ENCODE measurements around the gene SPDYE16.
A peak's percentile ranks its signal among the peaks of the same experiment; 100 is the strongest.
"Not testable (repeated sequence)": the region's sequence is repeated elsewhere in the genome, so short reads cannot be mapped to it uniquely, and the experiment has no call there.

SPDYE16 gene

GRCh38 chr7:76551992-76552391, 8.9 kb upstream of the SPDYE16 start:
- DNase-seq (ENCODE audit: insufficient read length, low spot score); FAIRE-seq: not testable (repeated sequence)

- DNase-seq (ENCODE audit: insufficient read length, low spot score); FAIRE-seq: not testable (repeated sequence)
These were observed 6.8 kb upstream of the SPDYE16 start for GRCh38 chr7:76549855-76550248.

GRCh38 chr7:76549025-76549854, 6.1 kb upstream of the SPDYE16 start:
- not testable (repeated sequence) for FAIRE-seq
- peak; percentile 54 for DNase-seq (ENCODE audit: insufficient read length, low spot score)

- FAIRE-seq; DNase-seq (ENCODE audit: insufficient read length, low spot score): not testable (repeated sequence)
These were observed 11.5 kb downstream of the SPDYE16 start for GRCh38 chr7:76531643-76532042.

GRCh38 chr7:76526183-76526582, 16.9 kb downstream of the SPDYE16 start:
- not testable (repeated sequence) for DNase-seq (ENCODE audit: insufficient read length, low spot score); FAIRE-seq

- not testable (repeated sequence) for DNase-seq (ENCODE audit: insufficient read length, low spot score); FAIRE-seq
These were observed 26.2 kb downstream of the SPDYE16 start for GRCh38 chr7:76516932-76517331.

- no peak for DNase-seq (ENCODE audit: insufficient read length, low spot score)
- no peak for FAIRE-seq
These were observed 27.1 kb downstream of the SPDYE16 start for GRCh38 chr7:76515999-76516443.

- no peak for FAIRE-seq
- DNase-seq (ENCODE audit: insufficient read length, low spot score) = no peak
These were observed 27.9 kb downstream of the SPDYE16 start for GRCh38 chr7:76514926-76515771.

- FAIRE-seq = no peak
- no peak for DNase-seq (ENCODE audit: insufficient read length, low spot score)
These were observed 29.0 kb downstream of the SPDYE16 start for GRCh38 chr7:76513817-76514799.

- DNase-seq (ENCODE audit: insufficient read length, low spot score) (no peak), FAIRE-seq (no peak)
These were observed 29.9 kb downstream of the SPDYE16 start for GRCh38 chr7:76512941-76513816.

- DNase-seq (ENCODE audit: insufficient read length, low spot score); FAIRE-seq: not testable (repeated sequence)
These were observed 30.9 kb downstream of the SPDYE16 start for GRCh38 chr7:76511911-76512885.

- not testable (repeated sequence) for DNase-seq (ENCODE audit: insufficient read length, low spot score); FAIRE-seq
These were observed 31.7 kb downstream of the SPDYE16 start for GRCh38 chr7:76511200-76511910.

- FAIRE-seq = no peak
- DNase-seq (ENCODE audit: insufficient read length, low spot score) = no peak
These were observed 32.9 kb downstream of the SPDYE16 start, which contains the start of gene UPK3B for GRCh38 chr7:76509931-76510877. Gene UPK3B, plus strand, starts transcription at chr7:76510552. Its CDS starts 101 bp downstream, at chr7:76510653.

GRCh38 chr7:76507723-76508406, 35.2 kb downstream of the SPDYE16 start:
- FAIRE-seq (no peak), DNase-seq (ENCODE audit: insufficient read length, low spot score) (no peak)

GRCh38 chr7:76506643-76507042, 36.5 kb downstream of the SPDYE16 start:
- not testable (repeated sequence) for FAIRE-seq

GRCh38 chr7:76506081-76506440, 37.0 kb downstream of the SPDYE16 start:
- FAIRE-seq (no peak), DNase-seq (ENCODE audit: insufficient read length, low spot score) (no peak)

More at GRCh38 chr7:76506643-76507042, 36.5 kb downstream of the SPDYE16 start:
- DNase-seq (ENCODE audit: insufficient read length, low spot score) = not testable (repeated sequence)

All from GM19239 (cell line).